Breast epithelium (tissue), 3 donors: ENCODE results near the gene STAG1.

Experiments used
- POLR2A ChIP-seq: fragments of 450-650 bp; IDR thresholded peaks from one replicate; pipeline ENCODE4 v1.6.1; 2016; ENCODE audit warnings: antibody characterized with exemption, mild to moderate bottlenecking, moderate library complexity
- TF ChIP-seq, protein P1 (sequence below), 3 donors: fragments of 450-650 bp; IDR thresholded peaks; one replicate each; pipeline ENCODE4 v1.5.1; 2016 to 2017; ENCODE audit warnings: antibody characterized with exemption in 3 of 3, mild to moderate bottlenecking in 3 of 3, moderate library complexity in 3 of 3

DNA sequence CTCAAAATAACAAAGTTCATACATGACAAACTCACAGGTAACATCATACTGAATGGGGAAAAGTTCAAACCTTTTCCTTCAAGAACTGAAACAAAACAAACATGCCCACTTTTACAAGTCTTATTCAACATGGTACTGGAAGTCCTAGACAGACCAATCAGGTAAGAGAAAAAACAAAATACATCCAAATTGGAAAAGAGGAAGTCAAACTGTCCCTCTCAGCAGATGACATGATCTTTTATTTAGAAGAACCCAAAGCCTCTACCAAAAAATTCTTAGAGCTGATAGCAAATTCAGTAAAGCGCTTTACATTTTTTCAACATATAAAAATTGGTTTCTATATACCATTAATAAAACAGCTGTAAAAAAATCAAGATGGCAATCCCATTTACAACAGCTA lies 219.4 kb downstream of the STAG1 start:
- no peak for TF ChIP-seq POLR2A
- TF ChIP-seq, protein P1, sequence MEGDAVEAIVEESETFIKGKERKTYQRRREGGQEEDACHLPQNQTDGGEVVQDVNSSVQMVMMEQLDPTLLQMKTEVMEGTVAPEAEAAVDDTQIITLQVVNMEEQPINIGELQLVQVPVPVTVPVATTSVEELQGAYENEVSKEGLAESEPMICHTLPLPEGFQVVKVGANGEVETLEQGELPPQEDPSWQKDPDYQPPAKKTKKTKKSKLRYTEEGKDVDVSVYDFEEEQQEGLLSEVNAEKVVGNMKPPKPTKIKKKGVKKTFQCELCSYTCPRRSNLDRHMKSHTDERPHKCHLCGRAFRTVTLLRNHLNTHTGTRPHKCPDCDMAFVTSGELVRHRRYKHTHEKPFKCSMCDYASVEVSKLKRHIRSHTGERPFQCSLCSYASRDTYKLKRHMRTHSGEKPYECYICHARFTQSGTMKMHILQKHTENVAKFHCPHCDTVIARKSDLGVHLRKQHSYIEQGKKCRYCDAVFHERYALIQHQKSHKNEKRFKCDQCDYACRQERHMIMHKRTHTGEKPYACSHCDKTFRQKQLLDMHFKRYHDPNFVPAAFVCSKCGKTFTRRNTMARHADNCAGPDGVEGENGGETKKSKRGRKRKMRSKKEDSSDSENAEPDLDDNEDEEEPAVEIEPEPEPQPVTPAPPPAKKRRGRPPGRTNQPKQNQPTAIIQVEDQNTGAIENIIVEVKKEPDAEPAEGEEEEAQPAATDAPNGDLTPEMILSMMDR (IDR thresholded peaks at IDR 0.05), result no peak
